GM23338 (cell line): Measurements from ENCODE around the gene ST3GAL2.

Experiments
- POLR2AphosphoS5 ChIP-seq: IDR thresholded peaks from 2 replicates; pipeline ENCODE4 v1.6.1; 2016; ENCODE audit warnings: antibody characterized with exemption, low read depth
- TF ChIP-seq, protein P1 (sequence below), 2 experiments: fragments of 200-600 bp in 1 of 2; sonication (generic) in 1 of 2; conservative IDR thresholded peaks; 2 replicates each; pipeline versions ENCODE4 v1.5.1 to v1.6.1; 2016 to 2017; ENCODE audit warnings: antibody characterized with exemption in 2 of 2, low read depth in 2 of 2, mild to moderate bottlenecking in 2 of 2, moderate library complexity in 1 of 2
- TF ChIP-seq, protein P2 (sequence below): IDR thresholded peaks from one replicate; pipeline ENCODE4 v1.6.1; 2018; ENCODE audit warnings: antibody characterized with exemption; ENCODE audit not compliant: unreplicated experiment

DNA sequence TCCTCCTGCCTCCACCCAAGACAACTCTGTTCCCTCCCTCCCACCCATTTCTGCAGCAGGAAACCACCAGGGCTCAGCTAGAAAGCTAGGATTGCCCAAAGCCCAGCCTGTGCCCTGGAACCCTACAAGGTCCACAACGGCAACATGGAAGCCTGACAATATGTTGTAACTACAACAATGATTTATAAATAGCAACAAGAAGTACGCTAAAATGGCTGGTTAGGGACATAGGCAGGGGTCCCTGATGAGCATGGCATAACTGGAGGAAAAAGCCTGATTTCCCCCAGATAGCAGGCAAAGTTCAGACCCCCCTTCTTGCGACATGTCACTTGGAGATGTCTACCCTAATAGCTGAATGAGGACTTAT lies 6.6 kb downstream of the ST3GAL2 start:
- TF ChIP-seq, protein P1, sequence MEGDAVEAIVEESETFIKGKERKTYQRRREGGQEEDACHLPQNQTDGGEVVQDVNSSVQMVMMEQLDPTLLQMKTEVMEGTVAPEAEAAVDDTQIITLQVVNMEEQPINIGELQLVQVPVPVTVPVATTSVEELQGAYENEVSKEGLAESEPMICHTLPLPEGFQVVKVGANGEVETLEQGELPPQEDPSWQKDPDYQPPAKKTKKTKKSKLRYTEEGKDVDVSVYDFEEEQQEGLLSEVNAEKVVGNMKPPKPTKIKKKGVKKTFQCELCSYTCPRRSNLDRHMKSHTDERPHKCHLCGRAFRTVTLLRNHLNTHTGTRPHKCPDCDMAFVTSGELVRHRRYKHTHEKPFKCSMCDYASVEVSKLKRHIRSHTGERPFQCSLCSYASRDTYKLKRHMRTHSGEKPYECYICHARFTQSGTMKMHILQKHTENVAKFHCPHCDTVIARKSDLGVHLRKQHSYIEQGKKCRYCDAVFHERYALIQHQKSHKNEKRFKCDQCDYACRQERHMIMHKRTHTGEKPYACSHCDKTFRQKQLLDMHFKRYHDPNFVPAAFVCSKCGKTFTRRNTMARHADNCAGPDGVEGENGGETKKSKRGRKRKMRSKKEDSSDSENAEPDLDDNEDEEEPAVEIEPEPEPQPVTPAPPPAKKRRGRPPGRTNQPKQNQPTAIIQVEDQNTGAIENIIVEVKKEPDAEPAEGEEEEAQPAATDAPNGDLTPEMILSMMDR (conservative IDR thresholded peaks at IDR 0.05; ENCODE audit: low read depth in 2 of 2): no peak
- no peak for TF ChIP-seq POLR2AphosphoS5
- TF ChIP-seq, protein P2, sequence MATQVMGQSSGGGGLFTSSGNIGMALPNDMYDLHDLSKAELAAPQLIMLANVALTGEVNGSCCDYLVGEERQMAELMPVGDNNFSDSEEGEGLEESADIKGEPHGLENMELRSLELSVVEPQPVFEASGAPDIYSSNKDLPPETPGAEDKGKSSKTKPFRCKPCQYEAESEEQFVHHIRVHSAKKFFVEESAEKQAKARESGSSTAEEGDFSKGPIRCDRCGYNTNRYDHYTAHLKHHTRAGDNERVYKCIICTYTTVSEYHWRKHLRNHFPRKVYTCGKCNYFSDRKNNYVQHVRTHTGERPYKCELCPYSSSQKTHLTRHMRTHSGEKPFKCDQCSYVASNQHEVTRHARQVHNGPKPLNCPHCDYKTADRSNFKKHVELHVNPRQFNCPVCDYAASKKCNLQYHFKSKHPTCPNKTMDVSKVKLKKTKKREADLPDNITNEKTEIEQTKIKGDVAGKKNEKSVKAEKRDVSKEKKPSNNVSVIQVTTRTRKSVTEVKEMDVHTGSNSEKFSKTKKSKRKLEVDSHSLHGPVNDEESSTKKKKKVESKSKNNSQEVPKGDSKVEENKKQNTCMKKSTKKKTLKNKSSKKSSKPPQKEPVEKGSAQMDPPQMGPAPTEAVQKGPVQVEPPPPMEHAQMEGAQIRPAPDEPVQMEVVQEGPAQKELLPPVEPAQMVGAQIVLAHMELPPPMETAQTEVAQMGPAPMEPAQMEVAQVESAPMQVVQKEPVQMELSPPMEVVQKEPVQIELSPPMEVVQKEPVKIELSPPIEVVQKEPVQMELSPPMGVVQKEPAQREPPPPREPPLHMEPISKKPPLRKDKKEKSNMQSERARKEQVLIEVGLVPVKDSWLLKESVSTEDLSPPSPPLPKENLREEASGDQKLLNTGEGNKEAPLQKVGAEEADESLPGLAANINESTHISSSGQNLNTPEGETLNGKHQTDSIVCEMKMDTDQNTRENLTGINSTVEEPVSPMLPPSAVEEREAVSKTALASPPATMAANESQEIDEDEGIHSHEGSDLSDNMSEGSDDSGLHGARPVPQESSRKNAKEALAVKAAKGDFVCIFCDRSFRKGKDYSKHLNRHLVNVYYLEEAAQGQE: no peak
